ENCODE data around the gene FBXW2. TPM values are rescaled to one million over a fixed set of nuclear protein-coding genes. Genes with fewer than 3 reads are reported as not detected.

Gene FBXW2
- total RNA-seq, 2 donors from 2014 or later, result 63.2 to 77.1 TPM

DNA sequence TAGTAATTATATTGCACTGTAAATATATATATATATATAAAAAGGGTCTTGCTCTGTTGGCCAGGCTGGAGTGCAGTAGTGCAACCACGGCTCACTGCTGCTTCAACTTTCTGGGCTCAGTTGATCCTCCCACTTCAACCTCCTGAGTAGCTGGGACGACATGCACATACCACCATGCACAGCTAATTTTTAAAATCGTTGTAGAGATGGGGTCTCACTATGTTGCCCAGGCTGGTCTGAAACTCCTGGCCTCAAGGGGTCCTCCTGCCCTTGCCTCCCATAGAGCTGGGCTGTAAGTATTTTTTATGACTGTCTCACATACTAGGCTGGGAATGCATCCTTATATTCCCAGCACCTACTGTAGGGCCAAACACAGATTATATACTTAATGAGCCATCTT lies 37.6 kb upstream of the FBXW2 start:
- Histone ChIP-seq H3K27ac (ENCODE audit: low read depth, low read length) (no peak overlapping the region), H3K36me3 (ENCODE audit: control insufficient read depth, insufficient read depth, low read length) (peaks cover 72% of the 10 kb centered on the region), H3K27me3 (ENCODE audit: control insufficient read depth, insufficient read depth, low read length, poor library complexity, severe bottlenecking) (no peaks in the 10 kb centered on the region), H3K4me1 (ENCODE audit: control insufficient read depth, insufficient read depth, low read length) (no peaks in the 10 kb centered on the region), H3K4me3 (ENCODE audit: low read length) (no peak overlapping the region), H3K9me3 (ENCODE audit: control insufficient read depth, low read length) (no peaks in the 10 kb centered on the region), H3K9ac (ENCODE audit: extremely low read depth, low read length, poor library complexity, severe bottlenecking) (no peak overlapping the region)
- Mint-ChIP-seq H3K4me1 (peaks cover 6% of the 10 kb centered on the region), H3K4me3 (no peak overlapping the region), H3K36me3 (ENCODE audit: low read depth) (peaks cover 62% of the 10 kb centered on the region), H3K27ac (no peak overlapping the region), H3K9me3 (no peaks in the 10 kb centered on the region), H3K27me3 (ENCODE audit: insufficient read depth) (no peaks in the 10 kb centered on the region)
- no peak for TF ChIP-seq CTCF (conservative IDR thresholded peaks at IDR 0.05)
- DNase-seq, result no peak
- WGBS, 2 experiments (ENCODE audit: insufficient coverage in 1 of 2, insufficient read length in 1 of 2), result 88 to 96% methylated on average over 3 of the region's 3 CpGs

- Histone ChIP-seq H3K4me1 (ENCODE audit: control insufficient read depth, insufficient read depth, low read length) (no peaks in the 10 kb centered on the region), H3K9ac (ENCODE audit: extremely low read depth, low read length, poor library complexity, severe bottlenecking) (no peak overlapping the region), H3K27ac (ENCODE audit: low read depth, low read length) (no peak overlapping the region), H3K36me3 (ENCODE audit: control insufficient read depth, insufficient read depth, low read length) (peaks cover 72% of the 10 kb centered on the region), H3K27me3 (ENCODE audit: control insufficient read depth, insufficient read depth, low read length, poor library complexity, severe bottlenecking) (no peaks in the 10 kb centered on the region), H3K4me3 (ENCODE audit: low read length) (no peak overlapping the region), H3K9me3 (ENCODE audit: control insufficient read depth, low read length) (no peaks in the 10 kb centered on the region)
- no peak overlapping the region for H3K27ac Mint-ChIP-seq
- DNase-seq, result no peak
- H3K4me3 Mint-ChIP-seq, result no peak overlapping the region
- WGBS, 2 experiments (ENCODE audit: insufficient coverage in 1 of 2, insufficient read length in 1 of 2), result 92 to 93% methylated on average over 3 of the region's 3 CpGs
- H3K36me3 Mint-ChIP-seq (ENCODE audit: low read depth), result peaks cover 62% of the 10 kb centered on the region
- H3K9me3 Mint-ChIP-seq, result no peaks in the 10 kb centered on the region
- H3K4me1 Mint-ChIP-seq, result peaks cover 6% of the 10 kb centered on the region
- no peak for TF ChIP-seq CTCF (conservative IDR thresholded peaks at IDR 0.05)
- H3K27me3 Mint-ChIP-seq (ENCODE audit: insufficient read depth), result no peaks in the 10 kb centered on the region
Observed at GRCh38 chr9:120830151-120830550, 36.9 kb upstream of the FBXW2 start.

DNA sequence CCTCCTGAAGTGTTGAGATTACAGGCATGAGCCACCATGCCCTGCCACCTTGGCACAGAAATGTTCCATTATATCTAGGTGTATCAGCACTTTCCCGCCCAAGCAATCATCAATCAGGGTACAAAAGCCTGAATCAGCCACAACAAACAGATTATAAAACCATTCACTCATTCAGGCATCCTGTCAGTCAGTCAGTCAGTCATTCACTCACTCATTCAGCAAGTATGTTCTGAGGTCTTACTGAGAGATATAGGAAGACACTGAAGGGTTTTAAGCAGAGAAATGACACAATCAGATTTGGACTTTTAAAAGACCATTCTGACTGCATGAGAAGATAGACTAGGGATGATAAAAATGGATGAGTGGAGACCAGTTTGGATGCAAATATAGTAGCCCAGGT lies 36.4 kb upstream of the FBXW2 start:
- peaks cover 64% of the 10 kb centered on the region for H3K36me3 Mint-ChIP-seq (ENCODE audit: low read depth)
- Histone ChIP-seq H3K4me1 (ENCODE audit: control insufficient read depth, insufficient read depth, low read length) (no peaks in the 10 kb centered on the region), H3K27ac (ENCODE audit: low read depth, low read length) (no peak overlapping the region), H3K4me3 (ENCODE audit: low read length) (no peak overlapping the region), H3K27me3 (ENCODE audit: control insufficient read depth, insufficient read depth, low read length, poor library complexity, severe bottlenecking) (no peaks in the 10 kb centered on the region), H3K9me3 (ENCODE audit: control insufficient read depth, low read length) (no peaks in the 10 kb centered on the region), H3K9ac (ENCODE audit: extremely low read depth, low read length, poor library complexity, severe bottlenecking) (no peak overlapping the region), H3K36me3 (ENCODE audit: control insufficient read depth, insufficient read depth, low read length) (peaks cover 72% of the 10 kb centered on the region)
- H3K4me3 Mint-ChIP-seq, result no peak overlapping the region
- H3K9me3 Mint-ChIP-seq, result no peaks in the 10 kb centered on the region
- TF ChIP-seq CTCF (conservative IDR thresholded peaks at IDR 0.05), result no peak
- no peak for DNase-seq
- H3K27me3 Mint-ChIP-seq (ENCODE audit: insufficient read depth), result no peaks in the 10 kb centered on the region
- H3K4me1 Mint-ChIP-seq, result peaks cover 6% of the 10 kb centered on the region
- no peak overlapping the region for H3K27ac Mint-ChIP-seq
- WGBS, 2 experiments (ENCODE audit: insufficient coverage in 1 of 2, insufficient read length in 1 of 2), result 57 to 96% methylated on average over 1 of the region's 1 CpG

Data from endodermal cell (in vitro differentiated cells).